ENCODE measurements around the gene FAM185A. TPM values are rescaled to one million over a fixed set of nuclear protein-coding genes. Genes with fewer than 3 reads are reported as not detected.

FAM185A gene
- total and polyA plus RNA-seq, 2 of the 13 experiments (the other 11 are each of a cell fraction or from before 2014, with no cell fraction given) = 5.0 to 11.6 TPM

DNA sequence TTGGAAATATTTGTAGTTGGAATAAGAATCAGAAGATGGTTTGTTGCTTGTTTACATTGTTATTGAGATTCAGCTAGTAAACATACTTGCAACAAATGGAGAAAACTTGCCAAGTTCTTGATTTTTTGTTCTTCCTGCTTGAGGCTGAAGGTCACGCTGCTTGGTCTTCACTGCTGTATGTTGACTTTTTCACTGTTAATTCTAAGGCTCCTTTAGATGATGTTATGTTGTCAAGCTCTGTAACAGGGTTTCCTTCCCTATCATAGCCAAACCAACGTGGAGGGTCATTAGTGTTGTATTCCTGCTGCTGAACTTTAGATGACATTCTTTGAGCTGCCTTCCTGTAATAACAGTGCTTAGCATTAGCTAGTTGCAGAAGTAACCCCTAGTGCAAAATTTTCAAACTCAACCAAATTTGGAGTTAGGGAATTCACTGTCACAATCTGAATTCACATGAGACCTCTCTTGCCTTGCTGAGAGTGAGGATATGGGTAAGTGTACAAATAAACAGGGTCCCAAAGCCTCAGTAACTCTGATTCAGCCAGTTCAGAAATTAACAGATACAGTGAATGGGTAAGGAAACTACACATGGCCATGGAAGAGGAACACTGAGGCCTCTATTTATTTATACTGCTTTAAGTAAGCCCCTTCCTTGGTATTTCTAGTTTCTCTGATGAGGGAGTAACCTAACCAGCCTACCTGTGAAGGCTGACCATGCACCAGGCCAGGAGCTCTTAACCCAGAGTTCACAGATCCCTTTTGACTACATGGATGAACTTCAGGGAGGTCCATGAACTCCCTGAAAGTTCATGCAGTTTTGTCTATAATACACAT is 64.6 kb downstream of the FAM185A start:
- TF ChIP-seq, protein P1, sequence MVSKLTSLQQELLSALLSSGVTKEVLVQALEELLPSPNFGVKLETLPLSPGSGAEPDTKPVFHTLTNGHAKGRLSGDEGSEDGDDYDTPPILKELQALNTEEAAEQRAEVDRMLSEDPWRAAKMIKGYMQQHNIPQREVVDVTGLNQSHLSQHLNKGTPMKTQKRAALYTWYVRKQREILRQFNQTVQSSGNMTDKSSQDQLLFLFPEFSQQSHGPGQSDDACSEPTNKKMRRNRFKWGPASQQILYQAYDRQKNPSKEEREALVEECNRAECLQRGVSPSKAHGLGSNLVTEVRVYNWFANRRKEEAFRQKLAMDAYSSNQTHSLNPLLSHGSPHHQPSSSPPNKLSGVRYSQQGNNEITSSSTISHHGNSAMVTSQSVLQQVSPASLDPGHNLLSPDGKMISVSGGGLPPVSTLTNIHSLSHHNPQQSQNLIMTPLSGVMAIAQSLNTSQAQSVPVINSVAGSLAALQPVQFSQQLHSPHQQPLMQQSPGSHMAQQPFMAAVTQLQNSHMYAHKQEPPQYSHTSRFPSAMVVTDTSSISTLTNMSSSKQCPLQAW (CRISPR knock-in tag; IDR thresholded peaks at IDR 0.05) = no peak
- no peaks in the 10 kb centered on the region for H3K79me2 ChIP-seq (ENCODE audit: insufficient read depth, low read length)
- CTCF ChIA-PET (ENCODE audit: low intra/inter-chr PET ratio, low total read pairs) = no interaction called here
- no peak for FAIRE-seq
- in situ Hi-C loops (cut with HindIII; ENCODE audit: extremely low pct_ligation_motif_present, low pct_unique_long_range_greater_than_20kb) = no loop called here
- H3K4me1 ChIP-seq (ENCODE audit: insufficient read depth, low read length) = peaks cover 27% of the 10 kb centered on the region
- H3K27ac ChIP-seq (ENCODE audit: extremely low read length, insufficient read depth, low read length) = no peak overlapping the region
- no peak for DNase-seq (ENCODE audit: low spot score)
- no peaks in the 10 kb centered on the region for H4K20me1 ChIP-seq (ENCODE audit: insufficient read depth, low read length)
- H2AFZ ChIP-seq (ENCODE audit: low read length) = no peak overlapping the region
- intact Hi-C loops (cut with micrococcal nuclease; ENCODE audit: unreplicated experiment) = no loop called here
- BruUV-seq (replicated peaks) = no TSS peak
- no peak overlapping the region for H3K4me3 ChIP-seq (replicated peaks in 1 of 3; ENCODE audit: insufficient read depth in 1 of 3, low read depth in 2 of 3, low read length in 3 of 3)
- no peaks in the 10 kb centered on the region; a peak in 1 of 5 replicates for H3K36me3 ChIP-seq (replicated peaks in 1 of 2; ENCODE audit: control insufficient read depth in 1 of 2, insufficient read depth in 2 of 2, low read length in 2 of 2)
- no peaks in the 10 kb centered on the region for H3K27me3 ChIP-seq (ENCODE audit: control insufficient read depth in 1 of 2, insufficient read depth in 2 of 2, low read length in 2 of 2)
- H3K4me2 ChIP-seq (ENCODE audit: low read depth, low read length) = no peak overlapping the region
- no peak for ATAC-seq
- WGBS (ENCODE audit: low lambda C conversion rate) = 91% methylated on average over 2 of the region's 2 CpGs
- POLR2A ChIA-PET = no interaction called here
- no peaks in the 10 kb centered on the region for H3K9me3 ChIP-seq (ENCODE audit: low read length)
- H3K9ac ChIP-seq (ENCODE audit: insufficient read depth, low read depth, low read length) = no peak overlapping the region

DNA sequence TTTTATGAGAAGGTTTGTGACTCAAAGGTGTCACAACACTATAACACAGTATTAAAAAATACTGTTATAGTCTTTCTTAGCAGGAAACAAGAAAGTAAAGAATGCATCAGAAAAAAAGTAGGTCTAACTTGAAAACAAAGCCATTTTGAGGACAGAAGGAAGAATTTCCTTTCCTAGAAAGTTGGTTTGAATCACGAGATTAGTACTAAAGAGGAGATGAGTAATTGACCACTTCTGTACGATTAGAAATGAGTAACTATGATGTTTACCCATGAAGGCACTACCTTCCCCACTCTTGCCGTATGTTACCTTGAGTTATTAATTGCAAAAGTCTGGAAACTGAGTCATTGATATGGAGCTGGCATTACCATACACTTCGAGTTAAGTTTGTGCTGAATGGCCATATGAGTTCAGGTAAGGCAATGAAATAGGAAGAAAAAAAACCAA is 65.2 kb downstream of the FAM185A start:
- ATAC-seq = no peak
- no peak for FAIRE-seq
- CTCF ChIA-PET (ENCODE audit: low intra/inter-chr PET ratio, low total read pairs) = no interaction called here
- Histone ChIP-seq H3K27ac (ENCODE audit: extremely low read length, insufficient read depth, low read length) (no peak overlapping the region), H4K20me1 (ENCODE audit: insufficient read depth, low read length) (no peaks in the 10 kb centered on the region), H3K27me3 (ENCODE audit: control insufficient read depth in 1 of 2, insufficient read depth in 2 of 2, low read length in 2 of 2) (no peaks in the 10 kb centered on the region), H2AFZ (ENCODE audit: low read length) (no peak overlapping the region), H3K4me3 (replicated peaks in 1 of 3; ENCODE audit: insufficient read depth in 1 of 3, low read depth in 2 of 3, low read length in 3 of 3) (no peak overlapping the region), H3K36me3 (replicated peaks in 1 of 2; ENCODE audit: control insufficient read depth in 1 of 2, insufficient read depth in 2 of 2, low read length in 2 of 2) (no peaks in the 10 kb centered on the region; a peak in 1 of 5 replicates), H3K9me3 (ENCODE audit: low read length) (no peaks in the 10 kb centered on the region), H3K79me2 (ENCODE audit: insufficient read depth, low read length) (no peaks in the 10 kb centered on the region), H3K4me2 (ENCODE audit: low read depth, low read length) (no peak overlapping the region), H3K4me1 (ENCODE audit: insufficient read depth, low read length) (peaks cover 27% of the 10 kb centered on the region), H3K9ac (ENCODE audit: insufficient read depth, low read depth, low read length) (no peak overlapping the region)
- intact Hi-C loops (cut with micrococcal nuclease; ENCODE audit: unreplicated experiment) (no loop called here), in situ Hi-C loops (cut with HindIII; ENCODE audit: extremely low pct_ligation_motif_present, low pct_unique_long_range_greater_than_20kb) (no loop called here)
- BruUV-seq (replicated peaks) = no TSS peak
- DNase-seq (ENCODE audit: low spot score) = no peak
- WGBS (ENCODE audit: low lambda C conversion rate) = 91% methylated on average over 4 of the region's 4 CpGs
- POLR2A ChIA-PET = no interaction called here
- TF ChIP-seq KDM3A (CRISPR knock-in tag; IDR thresholded peaks at IDR 0.05; ENCODE audit: low read depth) = no peak

All from HepG2 (cell line).